Liver (tissue), 9 donors: Measurements from ENCODE around the gene PARD3. TPM values are rescaled to one million over a fixed set of nuclear protein-coding genes. Genes with fewer than 3 reads are reported as not detected.

Experiments used
- DNase-seq: peaks from one replicate; pipeline ENCODE4 v3.0.0-alpha.2; 2017; ENCODE audit warnings: low spot score
- H3K27ac ChIP-seq, 2 donors: one replicate each; pipeline ENCODE4 v1.7.0; 2013; ENCODE audit warnings: inconsistent platforms in 2 of 2, low read length in 2 of 2, control low read depth in 1 of 2, low read depth in 1 of 2, mild to moderate bottlenecking in 1 of 2
- H3K27me3 ChIP-seq, 4 donors: one replicate each; pipeline versions ENCODE4 v1.6.1 to v1.7.0; 2013; ENCODE audit warnings: low read length in 3 of 4, inconsistent platforms in 1 of 4, mild to moderate bottlenecking in 1 of 4, moderate library complexity in 1 of 4; ENCODE audit not compliant: control insufficient read depth in 4 of 4, insufficient read depth in 4 of 4
- H3K36me3 ChIP-seq, 4 donors: one replicate each; pipeline versions ENCODE4 v1.6.1 to v1.7.0; 2013; ENCODE audit warnings: low read length in 3 of 4, mild to moderate bottlenecking in 3 of 4, low read depth in 1 of 4, moderate library complexity in 1 of 4; ENCODE audit not compliant: control insufficient read depth in 4 of 4, insufficient read depth in 3 of 4
- H3K4me1 ChIP-seq, 4 donors: one replicate each; pipeline versions ENCODE4 v1.6.1 to v1.7.0; 2013; ENCODE audit warnings: low read length in 3 of 4, mild to moderate bottlenecking in 3 of 4, moderate library complexity in 1 of 4; ENCODE audit not compliant: control insufficient read depth in 4 of 4, insufficient read depth in 4 of 4
- H3K4me3 ChIP-seq, 3 donors: one replicate each; pipeline versions ENCODE4 v1.6.1 to v1.7.0; 2013; ENCODE audit warnings: low read length in 3 of 3, control low read depth in 1 of 3, low read depth in 1 of 3, mild to moderate bottlenecking in 1 of 3
- H3K9ac ChIP-seq, 2 donors: one replicate each; pipeline ENCODE4 v1.7.0; 2013; ENCODE audit warnings: low read length in 2 of 2, mild to moderate bottlenecking in 2 of 2, moderate library complexity in 2 of 2, control low read depth in 1 of 2, low read depth in 1 of 2
- H3K9me3 ChIP-seq, 4 donors: one replicate each; pipeline versions ENCODE4 v1.6.1 to v1.7.0; 2013; ENCODE audit warnings: low read length in 3 of 4; ENCODE audit not compliant: control insufficient read depth in 4 of 4
- CTCF ChIP-seq: fragments of 150-350 bp; IDR thresholded peaks from 2 replicates; pipeline ENCODE4 v1.5.1; 2017; ENCODE audit warnings: improper control_type of control experiment, low read depth, low read length; ENCODE audit not compliant: missing input control
- EGR1 ChIP-seq, 2 donors: IDR thresholded peaks; 2 replicates each; pipeline ENCODE4 v1.6.1; 2016 to 2018; ENCODE audit warnings: antibody characterized with exemption in 2 of 2, low read depth in 2 of 2
- FOXA1 ChIP-seq: IDR thresholded peaks from 2 replicates; pipeline ENCODE4 v1.6.1; 2016; ENCODE audit warnings: antibody characterized with exemption
- FOXA2 ChIP-seq: IDR thresholded peaks from 2 replicates; pipeline ENCODE4 v1.6.1; 2016; ENCODE audit warnings: antibody characterized with exemption
- GABPA ChIP-seq, 2 donors: IDR thresholded peaks in 1 of 2; conservative IDR thresholded peaks in 1 of 2; 2 replicates each; pipeline ENCODE4 v1.6.1; 2016; ENCODE audit warnings: antibody characterized with exemption in 2 of 2, mild to moderate bottlenecking in 1 of 2, moderate library complexity in 1 of 2
- HNF4A ChIP-seq, 2 donors: conservative IDR thresholded peaks; 2 replicates each; pipeline ENCODE4 v1.6.1; 2016; ENCODE audit warnings: antibody characterized with exemption in 2 of 2, mild to moderate bottlenecking in 2 of 2
- HNF4G ChIP-seq: IDR thresholded peaks from 2 replicates; pipeline ENCODE4 v1.6.1; 2016; ENCODE audit warnings: antibody characterized with exemption
- JUND ChIP-seq, 2 donors: IDR thresholded peaks; 2 replicates each; pipeline ENCODE4 v1.6.1; 2016; ENCODE audit warnings: antibody characterized with exemption in 2 of 2
- MAX ChIP-seq: IDR thresholded peaks from 2 replicates; pipeline ENCODE4 v1.6.1; 2016; ENCODE audit warnings: antibody characterized with exemption
- NR2F2 ChIP-seq: IDR thresholded peaks from 2 replicates; pipeline ENCODE4 v1.6.1; 2016; ENCODE audit warnings: antibody characterized with exemption
- RAD21 ChIP-seq, 2 donors: IDR thresholded peaks; 2 replicates each; pipeline ENCODE4 v1.6.1; 2016; ENCODE audit warnings: antibody characterized with exemption in 2 of 2, mild to moderate bottlenecking in 2 of 2
- RXRA ChIP-seq, 2 donors: IDR thresholded peaks; 2 replicates each; pipeline ENCODE4 v1.6.1; 2017 to 2018; ENCODE audit warnings: antibody characterized with exemption in 2 of 2, mild to moderate bottlenecking in 1 of 2
- SP1 ChIP-seq: IDR thresholded peaks from 2 replicates; pipeline ENCODE4 v1.6.1; 2018; ENCODE audit warnings: antibody characterized with exemption, mild to moderate bottlenecking
- YY1 ChIP-seq: IDR thresholded peaks from 2 replicates; pipeline ENCODE4 v1.6.1; 2016; ENCODE audit warnings: antibody characterized with exemption, mild to moderate bottlenecking
- ZBTB33 ChIP-seq: IDR thresholded peaks from 2 replicates; pipeline ENCODE4 v1.6.1; 2016; ENCODE audit warnings: antibody characterized with exemption
- WGBS: extraction: QIAGEN DNeasy Blood & Tissue Kit; methylation state at CpG from one replicate; pipeline ENCODE4 v1.1.7; 2013; 5-methylcytosine and 5-hydroxymethylcytosine counted together
- polyA plus RNA-seq, 2 donors: library from polyadenylated mRNA; stranded (reverse) in 1 of 2; unstranded in 1 of 2; fragments of 200-250 nt in 1 of 2; fragments of >200 nt in 1 of 2; fragmentation: Nextera tagmentation in 1 of 2; extraction: Ambion mirVana in 1 of 2; gene quantifications; one replicate each; pipeline versions ENCODE4 v1.2.1 to v1.2.3, GENCODE V29; 2013 to 2015
- total RNA-seq, 2 donors: library from RNA; depleted of rRNA; stranded (reverse); fragments of >200 nt; gene quantifications; one replicate each; pipeline ENCODE4 v1.2.3, GENCODE V29; 2014
- TF ChIP-seq, protein P1 (sequence below): IDR thresholded peaks from 2 replicates; pipeline ENCODE4 v1.6.1; 2016; ENCODE audit warnings: antibody characterized with exemption
- TF ChIP-seq, protein P2 (sequence below): IDR thresholded peaks from 2 replicates; pipeline ENCODE4 v1.6.1; 2016; ENCODE audit warnings: antibody characterized with exemption, mild to moderate bottlenecking
- donor health status: healthy.
- donor health status: healthy.
- donor health status: healthy.
- donor health status: healthy.
- donor health status: healthy.

Gene PARD3
- total and polyA plus RNA-seq, 4 donors: 12.3 to 43.8 (median 13.5) TPM

DNA sequence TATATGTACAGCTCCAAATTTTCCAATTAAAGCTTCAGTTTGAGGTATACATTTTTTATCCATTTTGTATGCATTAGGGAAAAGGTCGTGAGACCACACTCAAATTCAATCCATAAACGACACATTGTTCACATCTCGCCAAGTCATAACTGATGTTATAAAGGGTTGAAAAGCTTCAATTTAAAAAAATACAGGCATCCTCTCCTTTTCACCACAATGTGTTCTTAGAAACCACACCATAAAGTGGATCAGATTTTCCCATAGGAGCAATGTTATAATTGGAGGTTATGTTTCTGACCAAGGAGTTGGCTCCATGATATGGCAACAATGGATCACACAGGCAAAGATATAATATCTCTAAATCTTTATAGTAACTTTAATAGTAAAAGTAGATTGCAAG lies 663.6 kb downstream of the PARD3 start:
- WGBS: 98% methylated on average over 3 of the region's 3 CpGs
- H3K27me3 ChIP-seq: no peaks in the 10 kb centered on the region
- H3K27ac ChIP-seq: no peak overlapping the region
- no peak overlapping the region for H3K4me3 ChIP-seq
- H3K9ac ChIP-seq: no peak overlapping the region
- TF ChIP-seq EGR1 (IDR thresholded peaks at IDR 0.05; ENCODE audit: low read depth in 2 of 2) (no peak), ZBTB33 (no peak), MAX (no peak), YY1 (no peak), RAD21 (IDR thresholded peaks at IDR 0.05) (no peak), NR2F2 (no peak), GABPA (IDR thresholded peaks at IDR 0.05 in 1 of 2, conservative IDR thresholded peaks at IDR 0.05 in 1 of 2) (no peak), HNF4G (no peak), HNF4A (conservative IDR thresholded peaks at IDR 0.05) (no peak), CTCF (no peak), RXRA (IDR thresholded peaks at IDR 0.05) (no peak), FOXA1 (no peak), FOXA2 (no peak)
- TF ChIP-seq, protein P1, sequence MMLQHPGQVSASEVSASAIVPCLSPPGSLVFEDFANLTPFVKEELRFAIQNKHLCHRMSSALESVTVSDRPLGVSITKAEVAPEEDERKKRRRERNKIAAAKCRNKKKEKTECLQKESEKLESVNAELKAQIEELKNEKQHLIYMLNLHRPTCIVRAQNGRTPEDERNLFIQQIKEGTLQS: no peak
- no peaks in the 10 kb centered on the region for H3K4me1 ChIP-seq
- H3K36me3 ChIP-seq: peaks cover 0 to 1% (median 0%) of the 10 kb centered on the region in 4 donors
- no peak for DNase-seq
- H3K9me3 ChIP-seq: no peaks in the 10 kb centered on the region

- Histone ChIP-seq H3K4me1 (no peaks in the 10 kb centered on the region), H3K27me3 (no peaks in the 10 kb centered on the region), H3K4me3 (no peak overlapping the region), H3K9ac (no peak overlapping the region), H3K27ac (no peak overlapping the region), H3K36me3 (peaks cover 0 to 1% (median 0%) of the 10 kb centered on the region in 4 donors), H3K9me3 (no peaks in the 10 kb centered on the region)
- DNase-seq: no peak
- TF ChIP-seq MAX: no peak
- no peak for TF ChIP-seq GABPA (IDR thresholded peaks at IDR 0.05 in 1 of 2, conservative IDR thresholded peaks at IDR 0.05 in 1 of 2)
- TF ChIP-seq RAD21 (IDR thresholded peaks at IDR 0.05): no peak
- TF ChIP-seq SP1: no peak
- TF ChIP-seq, protein P1: no peak
- TF ChIP-seq, protein P2, sequence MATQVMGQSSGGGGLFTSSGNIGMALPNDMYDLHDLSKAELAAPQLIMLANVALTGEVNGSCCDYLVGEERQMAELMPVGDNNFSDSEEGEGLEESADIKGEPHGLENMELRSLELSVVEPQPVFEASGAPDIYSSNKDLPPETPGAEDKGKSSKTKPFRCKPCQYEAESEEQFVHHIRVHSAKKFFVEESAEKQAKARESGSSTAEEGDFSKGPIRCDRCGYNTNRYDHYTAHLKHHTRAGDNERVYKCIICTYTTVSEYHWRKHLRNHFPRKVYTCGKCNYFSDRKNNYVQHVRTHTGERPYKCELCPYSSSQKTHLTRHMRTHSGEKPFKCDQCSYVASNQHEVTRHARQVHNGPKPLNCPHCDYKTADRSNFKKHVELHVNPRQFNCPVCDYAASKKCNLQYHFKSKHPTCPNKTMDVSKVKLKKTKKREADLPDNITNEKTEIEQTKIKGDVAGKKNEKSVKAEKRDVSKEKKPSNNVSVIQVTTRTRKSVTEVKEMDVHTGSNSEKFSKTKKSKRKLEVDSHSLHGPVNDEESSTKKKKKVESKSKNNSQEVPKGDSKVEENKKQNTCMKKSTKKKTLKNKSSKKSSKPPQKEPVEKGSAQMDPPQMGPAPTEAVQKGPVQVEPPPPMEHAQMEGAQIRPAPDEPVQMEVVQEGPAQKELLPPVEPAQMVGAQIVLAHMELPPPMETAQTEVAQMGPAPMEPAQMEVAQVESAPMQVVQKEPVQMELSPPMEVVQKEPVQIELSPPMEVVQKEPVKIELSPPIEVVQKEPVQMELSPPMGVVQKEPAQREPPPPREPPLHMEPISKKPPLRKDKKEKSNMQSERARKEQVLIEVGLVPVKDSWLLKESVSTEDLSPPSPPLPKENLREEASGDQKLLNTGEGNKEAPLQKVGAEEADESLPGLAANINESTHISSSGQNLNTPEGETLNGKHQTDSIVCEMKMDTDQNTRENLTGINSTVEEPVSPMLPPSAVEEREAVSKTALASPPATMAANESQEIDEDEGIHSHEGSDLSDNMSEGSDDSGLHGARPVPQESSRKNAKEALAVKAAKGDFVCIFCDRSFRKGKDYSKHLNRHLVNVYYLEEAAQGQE: no peak
- TF ChIP-seq HNF4G: no peak
- no peak for TF ChIP-seq JUND (IDR thresholded peaks at IDR 0.05)
- TF ChIP-seq EGR1 (IDR thresholded peaks at IDR 0.05; ENCODE audit: low read depth in 2 of 2): no peak
- WGBS: 92% methylated on average over 3 of the region's 3 CpGs
Observed at GRCh38 chr10:34150103-34150502, 665.0 kb downstream of the PARD3 start.
